ENCODE measurements around the gene SEMA4D.

- TF ChIP-seq CTCF (IDR thresholded peaks at IDR 0.05; ENCODE audit: insufficient read depth, low read length) (no peak), GABPA (IDR thresholded peaks at IDR 0.05; ENCODE audit: low read depth) (no peak), POLR2AphosphoS5 (IDR thresholded peaks at IDR 0.05; ENCODE audit: low read depth) (no peak), REST (IDR thresholded peaks at IDR 0.05; ENCODE audit: insufficient replicate concordance, low read depth) (no peak)
These were observed 18.9 kb downstream of the SEMA4D start for GRCh38 chr9:89478821-89479668.

All from HL-60 (cell line).